ENCODE measurements around the gene ACSS2.

DNA sequence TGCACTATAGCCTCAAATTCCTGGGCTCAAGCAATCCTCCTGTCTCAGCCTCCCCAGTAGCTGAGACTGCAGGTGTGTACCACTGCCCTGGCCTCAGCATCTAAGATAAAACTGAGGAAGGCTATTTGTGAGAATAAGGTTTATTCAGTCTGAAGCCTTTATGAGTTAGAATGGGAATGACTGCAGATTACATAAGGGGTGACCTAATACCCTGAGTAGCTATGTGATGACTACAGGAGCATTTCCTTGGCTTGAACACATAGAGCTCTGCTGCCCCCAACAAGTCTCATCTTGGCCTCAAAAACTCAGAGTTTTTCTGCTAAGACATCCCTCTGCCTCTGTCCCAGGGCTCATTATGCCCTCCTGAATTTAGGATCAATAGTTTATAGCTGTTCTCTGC is 71.6 kb downstream of the ACSS2 start:
- TF ChIP-seq, protein P1, sequence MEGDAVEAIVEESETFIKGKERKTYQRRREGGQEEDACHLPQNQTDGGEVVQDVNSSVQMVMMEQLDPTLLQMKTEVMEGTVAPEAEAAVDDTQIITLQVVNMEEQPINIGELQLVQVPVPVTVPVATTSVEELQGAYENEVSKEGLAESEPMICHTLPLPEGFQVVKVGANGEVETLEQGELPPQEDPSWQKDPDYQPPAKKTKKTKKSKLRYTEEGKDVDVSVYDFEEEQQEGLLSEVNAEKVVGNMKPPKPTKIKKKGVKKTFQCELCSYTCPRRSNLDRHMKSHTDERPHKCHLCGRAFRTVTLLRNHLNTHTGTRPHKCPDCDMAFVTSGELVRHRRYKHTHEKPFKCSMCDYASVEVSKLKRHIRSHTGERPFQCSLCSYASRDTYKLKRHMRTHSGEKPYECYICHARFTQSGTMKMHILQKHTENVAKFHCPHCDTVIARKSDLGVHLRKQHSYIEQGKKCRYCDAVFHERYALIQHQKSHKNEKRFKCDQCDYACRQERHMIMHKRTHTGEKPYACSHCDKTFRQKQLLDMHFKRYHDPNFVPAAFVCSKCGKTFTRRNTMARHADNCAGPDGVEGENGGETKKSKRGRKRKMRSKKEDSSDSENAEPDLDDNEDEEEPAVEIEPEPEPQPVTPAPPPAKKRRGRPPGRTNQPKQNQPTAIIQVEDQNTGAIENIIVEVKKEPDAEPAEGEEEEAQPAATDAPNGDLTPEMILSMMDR (IDR thresholded peaks at IDR 0.05), result no peak
- TF ChIP-seq, protein P2, sequence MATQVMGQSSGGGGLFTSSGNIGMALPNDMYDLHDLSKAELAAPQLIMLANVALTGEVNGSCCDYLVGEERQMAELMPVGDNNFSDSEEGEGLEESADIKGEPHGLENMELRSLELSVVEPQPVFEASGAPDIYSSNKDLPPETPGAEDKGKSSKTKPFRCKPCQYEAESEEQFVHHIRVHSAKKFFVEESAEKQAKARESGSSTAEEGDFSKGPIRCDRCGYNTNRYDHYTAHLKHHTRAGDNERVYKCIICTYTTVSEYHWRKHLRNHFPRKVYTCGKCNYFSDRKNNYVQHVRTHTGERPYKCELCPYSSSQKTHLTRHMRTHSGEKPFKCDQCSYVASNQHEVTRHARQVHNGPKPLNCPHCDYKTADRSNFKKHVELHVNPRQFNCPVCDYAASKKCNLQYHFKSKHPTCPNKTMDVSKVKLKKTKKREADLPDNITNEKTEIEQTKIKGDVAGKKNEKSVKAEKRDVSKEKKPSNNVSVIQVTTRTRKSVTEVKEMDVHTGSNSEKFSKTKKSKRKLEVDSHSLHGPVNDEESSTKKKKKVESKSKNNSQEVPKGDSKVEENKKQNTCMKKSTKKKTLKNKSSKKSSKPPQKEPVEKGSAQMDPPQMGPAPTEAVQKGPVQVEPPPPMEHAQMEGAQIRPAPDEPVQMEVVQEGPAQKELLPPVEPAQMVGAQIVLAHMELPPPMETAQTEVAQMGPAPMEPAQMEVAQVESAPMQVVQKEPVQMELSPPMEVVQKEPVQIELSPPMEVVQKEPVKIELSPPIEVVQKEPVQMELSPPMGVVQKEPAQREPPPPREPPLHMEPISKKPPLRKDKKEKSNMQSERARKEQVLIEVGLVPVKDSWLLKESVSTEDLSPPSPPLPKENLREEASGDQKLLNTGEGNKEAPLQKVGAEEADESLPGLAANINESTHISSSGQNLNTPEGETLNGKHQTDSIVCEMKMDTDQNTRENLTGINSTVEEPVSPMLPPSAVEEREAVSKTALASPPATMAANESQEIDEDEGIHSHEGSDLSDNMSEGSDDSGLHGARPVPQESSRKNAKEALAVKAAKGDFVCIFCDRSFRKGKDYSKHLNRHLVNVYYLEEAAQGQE (IDR thresholded peaks at IDR 0.05; ENCODE audit: insufficient read depth in 1 of 2, low read depth in 2 of 2, low read length in 1 of 2), result no peak
- TF ChIP-seq POLR2AphosphoS5 (IDR thresholded peaks at IDR 0.05; ENCODE audit: low read depth, low read length) (no peak), SIN3A (IDR thresholded peaks at IDR 0.05; ENCODE audit: borderline replicate concordance, insufficient read depth, low read depth, low read length) (no peak)
